Tongue (tissue), 2 donors: Measurements from ENCODE around the gene SLC25A29. TPM values are rescaled to one million over a fixed set of nuclear protein-coding genes. Genes with fewer than 3 reads are reported as not detected.
"Not testable (repeated sequence)": the region's sequence is repeated elsewhere in the genome, so short reads cannot be mapped to it uniquely, and the experiment has no call there.

Experiments
- DNase-seq: peaks from one replicate; pipeline ENCODE4 v3.0.0-alpha.2; 2015
- total RNA-seq: library from RNA; depleted of rRNA; stranded (reverse); fragments of >200 nt; gene quantifications from one replicate; pipeline ENCODE4 v1.2.3, GENCODE V29; 2014

SLC25A29 gene, protein sequence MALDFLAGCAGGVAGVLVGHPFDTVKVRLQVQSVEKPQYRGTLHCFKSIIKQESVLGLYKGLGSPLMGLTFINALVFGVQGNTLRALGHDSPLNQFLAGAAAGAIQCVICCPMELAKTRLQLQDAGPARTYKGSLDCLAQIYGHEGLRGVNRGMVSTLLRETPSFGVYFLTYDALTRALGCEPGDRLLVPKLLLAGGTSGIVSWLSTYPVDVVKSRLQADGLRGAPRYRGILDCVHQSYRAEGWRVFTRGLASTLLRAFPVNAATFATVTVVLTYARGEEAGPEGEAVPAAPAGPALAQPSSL
- 39.6 TPM for total RNA-seq

- peak; percentile 95 for DNase-seq
Observed at GRCh38 chr14:100306101-100306997, at the start of gene SLC25A29. Gene SLC25A29, minus strand, starts transcription at chr14:100306444. Its CDS starts 212 bp downstream, at chr14:100306232.

GRCh38 chr14:100350986-100351385 is 44.7 kb upstream of the SLC25A29 start:
- DNase-seq = no peak

DNA sequence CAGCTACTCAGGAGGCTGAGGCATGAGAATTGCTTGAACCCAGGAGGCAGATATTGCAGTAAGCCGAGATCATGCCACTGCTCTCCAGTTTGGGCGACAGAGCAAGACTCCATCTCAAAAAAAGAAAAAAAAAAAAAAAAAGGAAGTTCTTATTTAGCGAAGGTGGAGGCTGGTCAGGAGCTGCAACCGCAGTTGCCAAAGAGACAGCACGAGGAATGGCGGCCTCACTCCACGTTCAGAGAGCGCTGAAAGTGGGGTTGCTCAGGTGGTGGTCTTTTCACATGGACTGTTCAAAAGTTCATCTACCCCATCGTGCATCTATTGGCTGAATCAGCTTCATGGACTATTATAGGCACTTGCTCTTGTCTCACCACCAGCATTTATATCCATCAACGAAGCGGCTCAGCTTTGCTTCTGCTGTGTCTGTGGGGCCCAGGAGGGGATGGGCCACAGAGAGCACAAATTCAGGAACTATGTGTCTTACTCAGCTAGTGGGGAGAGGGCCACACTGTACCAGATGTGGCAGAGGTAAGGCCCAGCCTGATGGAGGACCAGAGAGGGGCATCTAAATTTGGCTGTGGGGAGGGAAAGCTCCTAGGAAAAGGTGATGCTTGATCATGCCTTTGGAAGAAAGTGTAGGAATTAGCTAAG is 44.2 kb upstream of the SLC25A29 start:
- DNase-seq = no peak

DNA sequence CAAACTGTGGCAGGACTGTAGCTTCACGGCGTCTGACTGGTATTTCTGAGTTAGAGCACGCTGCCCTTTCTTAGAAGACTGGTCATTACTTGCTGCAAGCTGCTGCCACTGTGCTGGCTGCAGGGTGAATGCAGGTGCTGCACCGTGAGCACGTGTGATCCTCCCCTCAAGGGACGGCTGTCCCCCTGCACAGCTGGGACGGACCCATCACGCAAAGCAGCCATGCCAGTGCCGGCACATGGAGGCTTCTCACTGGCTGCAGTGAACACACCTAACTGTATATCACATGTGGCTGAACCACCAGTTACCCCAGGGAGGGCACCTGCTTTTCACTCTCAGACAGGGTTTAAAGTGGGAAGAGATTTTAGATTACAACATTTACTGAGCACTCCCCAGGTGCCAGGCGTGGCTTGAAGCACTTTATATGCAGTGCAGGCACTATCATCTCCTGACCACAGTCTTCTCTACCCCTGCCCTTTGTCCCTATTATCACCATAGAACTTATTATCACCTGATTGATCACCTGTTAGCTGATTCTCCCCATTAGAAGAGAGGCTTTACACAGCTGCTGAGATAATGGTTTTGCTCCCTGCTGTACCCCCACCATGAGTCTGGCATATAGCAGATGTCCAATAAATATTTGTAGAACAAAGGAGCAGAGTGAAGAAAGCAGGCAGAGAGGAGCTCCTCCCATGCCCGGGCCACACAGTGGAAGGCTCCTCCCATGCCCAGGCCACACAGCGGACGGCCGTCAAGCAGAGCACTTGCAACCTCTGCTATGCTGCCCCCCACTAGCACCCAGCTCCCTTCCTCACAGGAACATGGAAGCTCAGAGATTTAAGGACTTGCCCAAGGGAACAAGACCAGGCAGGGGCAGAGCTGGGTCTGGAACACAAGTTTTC is 42.8 kb upstream of the SLC25A29 start:
- DNase-seq = no peak

GRCh38 chr14:100348253-100348729 is 42.0 kb upstream of the SLC25A29 start:
- DNase-seq = no peak

DNA sequence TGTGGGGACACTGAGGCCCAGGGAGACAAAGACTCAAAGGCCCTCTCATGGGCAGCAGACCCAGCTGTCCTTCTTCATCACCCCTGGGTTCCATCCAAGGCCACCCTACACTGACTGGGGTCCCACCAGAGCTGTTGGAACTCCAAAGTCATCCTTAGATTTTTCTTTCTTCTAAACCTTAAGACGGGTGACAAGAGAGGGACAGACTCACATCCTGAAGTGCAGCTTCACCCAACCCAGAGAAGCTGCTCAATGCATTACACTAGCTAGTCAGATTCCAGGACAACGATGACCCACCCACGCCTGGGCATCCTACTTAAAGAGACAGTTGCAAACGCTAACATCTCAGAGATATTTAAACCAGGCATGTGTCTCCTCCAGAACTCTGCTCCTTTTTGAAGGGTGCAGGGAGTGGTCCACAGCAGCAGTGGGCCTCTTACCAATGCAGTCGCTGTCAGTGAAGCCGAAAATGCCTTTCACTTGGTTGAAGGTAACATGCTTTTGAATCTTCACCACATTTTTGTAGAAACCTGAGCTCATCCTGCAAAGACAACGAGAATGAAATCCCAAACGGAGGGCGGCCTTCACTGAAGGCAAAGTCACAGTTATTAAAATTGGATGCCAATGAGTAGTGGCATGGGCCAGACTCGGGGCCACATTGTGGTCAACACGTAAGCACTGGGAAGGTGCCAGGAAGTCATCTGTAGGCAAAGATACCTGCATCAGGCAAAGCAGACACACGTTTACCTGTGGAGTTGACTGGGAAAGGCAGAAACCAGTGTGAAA is 40.3 kb upstream of the SLC25A29 start:
- DNase-seq = no peak

DNA sequence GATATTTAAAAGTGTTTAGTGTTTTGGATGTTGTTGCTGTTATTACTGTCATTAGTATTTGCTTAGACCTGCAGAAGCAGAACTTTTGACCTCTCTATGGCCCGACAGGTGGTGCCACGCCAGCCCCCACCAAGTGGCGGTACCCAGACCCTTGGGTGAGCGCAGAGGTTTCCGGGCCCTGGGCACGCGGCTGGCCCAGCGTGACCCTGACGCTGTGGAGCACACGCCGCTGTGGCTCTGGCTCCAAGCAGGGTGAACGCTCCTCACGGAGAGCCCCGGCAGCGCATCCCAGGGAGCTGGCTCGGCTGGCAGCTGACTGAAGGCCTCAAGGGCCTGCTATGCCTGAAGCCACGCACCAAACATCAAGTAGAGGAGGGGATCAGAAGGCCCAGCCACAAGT is 39.5 kb upstream of the SLC25A29 start:
- DNase-seq = no peak

DNA sequence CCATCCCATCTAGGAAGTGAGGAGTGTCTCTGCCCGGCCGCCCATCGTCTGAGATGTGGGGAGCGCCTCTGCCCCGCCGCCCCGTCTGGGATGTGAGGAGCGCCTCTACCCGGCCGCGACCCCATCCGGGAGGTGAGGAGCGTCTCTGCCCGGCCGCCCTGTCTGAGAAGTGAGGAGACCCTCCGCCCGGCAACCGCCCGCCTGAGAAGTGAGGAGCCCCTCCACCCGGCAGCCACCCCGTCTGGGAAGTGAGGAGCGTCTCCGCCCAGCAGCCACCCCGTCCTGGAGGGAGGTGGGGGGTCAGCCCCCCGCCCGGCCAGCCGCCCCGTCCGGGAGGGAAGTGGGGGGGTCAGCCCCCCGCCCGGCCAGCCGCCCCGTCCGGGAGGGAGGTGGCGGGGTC is 38.4 kb upstream of the SLC25A29 start:
- not testable (repeated sequence) for DNase-seq

DNA sequence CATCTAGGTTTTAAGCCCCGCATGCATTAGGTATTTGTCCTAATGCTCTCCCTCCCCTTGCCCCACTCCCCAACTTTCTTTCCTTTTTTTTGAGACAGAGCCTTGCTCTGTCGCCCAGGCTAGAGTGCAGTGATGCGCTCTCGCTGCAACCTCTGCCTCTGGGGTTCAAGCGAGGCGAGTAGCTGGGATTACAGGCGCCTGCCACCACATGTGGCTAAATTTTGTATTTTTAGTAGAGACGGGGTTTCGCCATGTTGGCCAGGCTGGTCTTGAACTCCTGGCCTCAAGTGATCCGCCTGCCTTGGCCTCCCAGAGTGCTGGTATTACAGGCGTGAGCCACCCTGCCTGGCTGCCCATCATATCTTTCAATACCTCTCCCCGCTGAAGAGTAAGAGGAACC is 36.6 kb upstream of the SLC25A29 start:
- DNase-seq = not testable (repeated sequence)

GRCh38 chr14:100342195-100342594 is 36.0 kb upstream of the SLC25A29 start:
- DNase-seq = no peak

DNA sequence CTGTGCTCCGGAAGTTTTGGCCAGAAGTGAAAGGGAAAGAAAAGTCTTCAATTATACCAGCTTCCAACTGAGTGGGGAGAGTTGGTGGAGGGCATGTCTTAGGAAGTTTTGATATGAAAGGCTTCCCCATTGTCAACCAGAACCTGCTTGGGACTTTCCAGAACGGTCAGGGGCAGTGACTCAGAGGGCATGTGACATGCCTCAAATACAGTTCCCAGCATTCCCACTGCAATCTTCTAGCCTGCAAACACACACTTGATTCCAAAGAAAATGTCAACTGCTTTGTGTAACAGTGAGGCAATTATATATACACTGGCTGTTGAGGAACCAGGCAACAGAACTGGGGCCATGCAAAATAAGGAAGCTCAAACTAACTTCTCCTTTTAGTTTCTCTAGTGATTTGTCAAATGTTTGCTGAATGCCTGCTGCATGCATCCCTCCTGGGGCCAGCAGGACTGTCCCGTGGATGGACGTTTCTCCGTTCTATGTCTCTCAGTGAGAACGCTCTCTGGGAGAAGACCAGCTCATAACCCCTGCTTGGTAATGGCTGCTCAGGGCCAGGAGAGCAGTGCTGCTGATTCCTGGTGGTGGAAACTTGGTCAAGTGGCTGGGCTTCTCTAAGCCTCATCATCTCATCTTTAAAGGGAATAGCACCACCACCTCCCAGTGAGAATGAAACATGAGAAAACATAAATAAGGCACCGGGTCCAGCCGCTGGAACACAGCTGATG is 35.2 kb upstream of the SLC25A29 start:
- peak; percentile 27 for DNase-seq

DNA sequence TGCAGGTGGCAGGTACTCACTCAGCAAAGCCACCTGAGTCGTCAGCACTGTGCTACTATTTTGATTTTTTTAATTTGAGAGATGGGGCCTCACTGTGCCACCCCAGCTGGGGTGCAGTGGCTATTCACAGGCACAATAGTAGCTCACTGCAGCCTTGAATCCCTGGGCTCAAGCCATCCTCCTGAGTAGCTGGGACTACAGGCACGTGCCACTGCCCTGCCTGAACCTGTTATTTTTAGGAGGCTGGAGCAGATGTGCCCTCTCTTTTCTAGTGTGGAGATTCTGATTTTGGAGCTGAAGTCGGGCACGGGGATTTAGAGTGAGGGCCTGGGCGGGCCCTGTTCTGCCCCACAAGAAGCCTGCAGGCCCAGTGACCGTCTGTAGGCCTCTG is 34.2 kb upstream of the SLC25A29 start:
- DNase-seq = no peak

GRCh38 chr14:100339766-100340422 is 33.6 kb upstream of the SLC25A29 start:
- DNase-seq = no peak

DNA sequence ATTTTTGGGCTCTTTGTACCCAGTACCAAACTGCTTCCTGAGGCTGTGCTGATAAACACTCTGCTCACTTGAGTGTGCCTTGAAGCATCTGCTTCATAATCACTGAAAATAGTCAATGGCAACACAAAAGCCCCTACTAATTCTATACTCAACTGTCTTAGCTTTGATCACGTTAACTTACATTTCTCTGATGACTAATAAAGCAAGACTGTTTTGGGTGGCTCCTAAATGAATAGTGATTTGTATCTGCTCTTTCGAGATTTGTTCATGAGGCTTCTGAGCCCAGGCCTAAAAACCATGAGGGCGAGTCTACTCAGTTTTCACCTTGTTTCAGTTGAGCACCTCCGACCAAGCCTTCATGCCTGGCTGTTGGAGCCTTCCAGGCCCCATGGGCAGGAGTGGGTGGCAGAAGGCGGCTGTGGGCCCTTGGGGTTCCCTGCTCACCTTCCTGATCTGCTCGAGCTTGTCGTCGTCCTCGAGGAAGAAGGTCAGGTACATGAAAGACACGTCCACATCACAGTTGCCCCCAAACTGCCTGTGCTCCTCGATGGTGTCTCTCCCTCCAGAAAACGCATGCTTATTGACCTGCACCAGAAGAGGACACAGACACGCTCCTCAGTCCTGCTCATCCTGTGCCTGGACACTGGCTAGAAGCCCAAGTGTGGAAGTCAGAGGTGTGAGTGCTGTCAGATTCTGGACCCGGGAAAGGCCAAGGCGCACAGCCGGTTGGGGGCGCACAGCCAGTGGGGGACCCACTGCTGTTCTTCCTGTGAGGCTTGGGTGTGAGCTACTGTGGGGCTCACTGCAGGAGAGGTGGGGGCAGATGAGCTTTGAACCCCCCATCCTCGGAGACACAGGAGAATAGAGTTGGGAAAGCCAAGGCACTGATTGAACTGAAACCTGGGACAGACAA is 30.6 kb upstream of the SLC25A29 start:
- no peak for DNase-seq

DNA sequence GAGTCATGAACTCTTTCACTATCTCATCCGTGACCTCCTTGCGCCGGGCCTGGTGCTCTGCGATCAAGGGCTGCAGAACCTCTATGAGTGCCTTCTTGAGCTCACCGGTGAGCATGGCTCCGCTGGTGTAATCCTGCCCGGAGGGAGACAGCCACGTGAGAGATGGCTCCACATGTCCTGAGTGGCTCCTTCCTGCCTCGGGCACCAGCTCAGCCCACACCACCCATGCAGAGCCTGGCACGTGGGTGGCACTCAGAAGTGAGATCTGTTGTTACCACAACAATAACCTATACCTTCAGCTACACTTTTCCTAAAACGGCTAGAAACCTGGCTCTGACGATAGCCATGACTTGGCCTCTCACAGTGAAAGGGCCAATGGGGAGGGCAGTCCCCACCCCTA is 28.7 kb upstream of the SLC25A29 start:
- DNase-seq = no peak

DNA sequence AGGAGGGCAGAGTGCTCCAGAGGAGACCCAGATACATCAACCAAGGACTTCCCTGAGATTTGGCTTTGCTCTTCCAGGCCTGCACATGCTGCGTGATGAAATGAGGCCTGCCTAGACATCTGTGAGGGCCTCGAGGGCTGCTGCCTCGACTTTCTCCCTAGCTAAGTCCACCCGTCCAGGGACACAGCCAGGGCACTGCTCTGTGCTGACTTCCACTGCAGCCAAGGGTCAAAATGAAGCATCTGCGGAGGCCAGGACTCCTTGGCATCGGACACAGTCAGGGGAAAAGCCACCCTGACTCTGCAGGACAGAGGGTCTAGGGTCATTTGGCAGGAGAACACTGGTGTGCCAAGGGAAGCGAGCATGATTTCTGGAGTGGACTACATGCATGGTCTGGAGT is 27.6 kb upstream of the SLC25A29 start:
- DNase-seq = no peak

- no peak for DNase-seq
Observed at GRCh38 chr14:100333311-100333710, 27.1 kb upstream of the SLC25A29 start.

DNA sequence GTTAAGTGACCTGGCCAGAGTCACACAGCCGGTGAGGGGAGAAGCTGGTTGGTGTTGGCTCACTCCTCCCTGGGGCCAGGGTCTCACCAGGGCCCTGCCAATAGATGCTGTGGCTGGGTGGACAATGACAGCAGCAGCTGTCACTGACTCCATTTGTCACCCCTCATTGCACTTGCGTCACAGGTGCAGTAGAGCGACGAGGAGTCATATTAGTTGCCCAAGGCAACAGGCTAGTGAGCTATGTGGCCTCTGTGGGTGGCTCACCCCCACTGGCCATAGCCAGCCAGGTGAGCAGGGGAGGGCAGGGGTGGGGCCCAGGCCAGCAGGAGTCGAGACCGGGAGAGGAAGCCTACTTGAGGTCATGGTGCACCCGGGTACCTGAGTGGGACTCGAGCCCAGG is 26.6 kb upstream of the SLC25A29 start:
- peak; percentile 54 for DNase-seq
